A549 (cell line): ENCODE measurements around the gene KCNRG.
"Not testable (repeated sequence)": the region's sequence is repeated elsewhere in the genome, so short reads cannot be mapped to it uniquely, and the experiment has no call there.

Experiments used
- FOSL2 ChIP-seq, 2 experiments: fragments of 450-650 bp in 1 of 2; fragments of >200 bp in 1 of 2; sonication (Bioruptor Twin) in 1 of 2; formaldehyde crosslinking; IDR thresholded peaks; 2 replicates each; pipeline versions ENCODE4 v1.5.0 to v1.6.1; 2016 to 2020; ENCODE audit warnings: mild to moderate bottlenecking in 1 of 2, moderate library complexity in 1 of 2
- KDM1A ChIP-seq: fragments of 200-600 bp; sonication (generic); IDR thresholded peaks from 2 replicates; pipeline ENCODE4 v1.6.1; 2016; ENCODE audit warnings: low read depth, mild to moderate bottlenecking
- POLR2A ChIP-seq: IDR thresholded peaks from 2 replicates; pipeline ENCODE4 v1.6.1; 2012; ENCODE audit warnings: mild to moderate bottlenecking, low read length
- TP53 ChIP-seq: fragments of 250-450 bp; sonication (Bioruptor Pico); IDR thresholded peaks from 2 replicates; pipeline ENCODE4 v1.5.0; 2021; ENCODE audit warnings: mild to moderate bottlenecking, moderate library complexity
- TF ChIP-seq, protein P1 (sequence below): fragments of >200 bp; sonication (Bioruptor Twin); formaldehyde crosslinking; IDR thresholded peaks from 3 replicates; pipeline ENCODE4 v1.5.1; 2016
- TF ChIP-seq, protein P2 (sequence below): IDR thresholded peaks from 2 replicates; pipeline ENCODE4 v1.6.1; 2012; ENCODE audit warnings: low read depth, borderline replicate concordance
- TF ChIP-seq, protein P3 (sequence below): fragments of 150-350 bp; IDR thresholded peaks from 2 replicates; pipeline ENCODE4 v1.6.1; 2014; ENCODE audit warnings: low read depth, mild to moderate bottlenecking, low read length

DNA sequence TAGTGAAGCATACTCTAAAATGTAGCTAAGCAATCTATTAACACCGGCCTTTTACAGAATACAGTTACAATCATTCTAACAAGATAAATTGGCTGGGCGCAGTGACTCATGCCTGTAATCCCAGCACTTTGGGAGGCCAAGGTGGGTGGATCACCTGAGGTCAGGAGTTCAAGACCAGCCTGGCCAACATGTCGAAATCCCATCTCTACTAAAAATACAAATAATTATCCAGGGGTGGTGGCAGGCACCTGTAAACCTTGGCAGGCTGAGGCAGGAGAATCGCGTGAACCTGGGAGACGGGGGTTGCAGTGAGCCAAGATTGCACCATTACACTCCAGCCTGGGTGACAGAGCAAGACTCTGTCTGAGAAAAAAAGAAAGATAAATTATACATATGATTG lies 24.6 kb upstream of the KCNRG start:
- not testable (repeated sequence) for TF ChIP-seq KDM1A; TP53 (CRISPR knock-in tag); POLR2A; FOSL2 (IDR thresholded peaks at IDR 0.05); FOSL2 (CRISPR knock-in tag; IDR thresholded peaks at IDR 0.05)
- TF ChIP-seq, protein P1, sequence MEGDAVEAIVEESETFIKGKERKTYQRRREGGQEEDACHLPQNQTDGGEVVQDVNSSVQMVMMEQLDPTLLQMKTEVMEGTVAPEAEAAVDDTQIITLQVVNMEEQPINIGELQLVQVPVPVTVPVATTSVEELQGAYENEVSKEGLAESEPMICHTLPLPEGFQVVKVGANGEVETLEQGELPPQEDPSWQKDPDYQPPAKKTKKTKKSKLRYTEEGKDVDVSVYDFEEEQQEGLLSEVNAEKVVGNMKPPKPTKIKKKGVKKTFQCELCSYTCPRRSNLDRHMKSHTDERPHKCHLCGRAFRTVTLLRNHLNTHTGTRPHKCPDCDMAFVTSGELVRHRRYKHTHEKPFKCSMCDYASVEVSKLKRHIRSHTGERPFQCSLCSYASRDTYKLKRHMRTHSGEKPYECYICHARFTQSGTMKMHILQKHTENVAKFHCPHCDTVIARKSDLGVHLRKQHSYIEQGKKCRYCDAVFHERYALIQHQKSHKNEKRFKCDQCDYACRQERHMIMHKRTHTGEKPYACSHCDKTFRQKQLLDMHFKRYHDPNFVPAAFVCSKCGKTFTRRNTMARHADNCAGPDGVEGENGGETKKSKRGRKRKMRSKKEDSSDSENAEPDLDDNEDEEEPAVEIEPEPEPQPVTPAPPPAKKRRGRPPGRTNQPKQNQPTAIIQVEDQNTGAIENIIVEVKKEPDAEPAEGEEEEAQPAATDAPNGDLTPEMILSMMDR, result not testable (repeated sequence)
- TF ChIP-seq, protein P2, sequence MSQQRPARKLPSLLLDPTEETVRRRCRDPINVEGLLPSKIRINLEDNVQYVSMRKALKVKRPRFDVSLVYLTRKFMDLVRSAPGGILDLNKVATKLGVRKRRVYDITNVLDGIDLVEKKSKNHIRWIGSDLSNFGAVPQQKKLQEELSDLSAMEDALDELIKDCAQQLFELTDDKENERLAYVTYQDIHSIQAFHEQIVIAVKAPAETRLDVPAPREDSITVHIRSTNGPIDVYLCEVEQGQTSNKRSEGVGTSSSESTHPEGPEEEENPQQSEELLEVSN, result not testable (repeated sequence)
- TF ChIP-seq, protein P3, sequence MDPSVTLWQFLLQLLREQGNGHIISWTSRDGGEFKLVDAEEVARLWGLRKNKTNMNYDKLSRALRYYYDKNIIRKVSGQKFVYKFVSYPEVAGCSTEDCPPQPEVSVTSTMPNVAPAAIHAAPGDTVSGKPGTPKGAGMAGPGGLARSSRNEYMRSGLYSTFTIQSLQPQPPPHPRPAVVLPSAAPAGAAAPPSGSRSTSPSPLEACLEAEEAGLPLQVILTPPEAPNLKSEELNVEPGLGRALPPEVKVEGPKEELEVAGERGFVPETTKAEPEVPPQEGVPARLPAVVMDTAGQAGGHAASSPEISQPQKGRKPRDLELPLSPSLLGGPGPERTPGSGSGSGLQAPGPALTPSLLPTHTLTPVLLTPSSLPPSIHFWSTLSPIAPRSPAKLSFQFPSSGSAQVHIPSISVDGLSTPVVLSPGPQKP, result not testable (repeated sequence)
